Lower lobe of right lung (tissue), 2 donors: ENCODE data around the gene GOLGA2. TPM values are rescaled to one million over a fixed set of nuclear protein-coding genes. Genes with fewer than 3 reads are reported as not detected.

Experiments used
- ATAC-seq, 2 donors: fragments of 200-7000 bp; cut with Tn5 transposase; one replicate each; pipeline ENCODE4 v1.9.1; 2020 to 2022; ENCODE audit warnings: mild to moderate bottlenecking in 2 of 2, moderate library complexity in 2 of 2
- DNase-seq: peaks from one replicate; pipeline ENCODE4 v3.0.0-alpha.2; 2020
- H3K27ac ChIP-seq: fragments of 200-600 bp; one replicate; pipeline ENCODE4 v1.8.0; 2022
- H3K27me3 ChIP-seq: fragments of 200-600 bp; one replicate; pipeline ENCODE4 v1.8.0; 2022; ENCODE audit warnings: low read depth
- H3K36me3 ChIP-seq: fragments of 200-600 bp; one replicate; pipeline ENCODE4 v1.8.0; 2022; ENCODE audit warnings: mild to moderate bottlenecking
- H3K4me1 ChIP-seq: fragments of 200-600 bp; one replicate; pipeline ENCODE4 v1.8.0; 2022
- H3K4me3 ChIP-seq: fragments of 200-600 bp; one replicate; pipeline ENCODE4 v1.8.0; 2022; ENCODE audit warnings: mild to moderate bottlenecking
- H3K9me3 ChIP-seq: fragments of 200-600 bp; one replicate; pipeline ENCODE4 v1.8.0; 2022
- CTCF ChIP-seq: fragments of 200-600 bp; IDR thresholded peaks from one replicate; pipeline ENCODE4 v1.8.0; 2022; ENCODE audit warnings: antibody characterized with exemption, mild to moderate bottlenecking
- intact Hi-C: fragments of 100-400 bp; cut with DNase I; formaldehyde crosslinking; loops from one replicate; pipeline ENCODE4 v1.11.0; 2022
- long read RNA-seq: library from polyadenylated mRNA; unstranded; transcript quantifications from one replicate; pipeline ENCODE4 v2.0.0, GENCODE V29; 2021
- total RNA-seq: library from RNA; stranded (reverse); fragmentation: NEBNext Ultra II Directional; extraction: Animal tissue kit (Norgen Biotek cat#: 25700); gene quantifications from one replicate; pipeline ENCODE4 v1.2.1, GENCODE V29; 2021
- donor health status: DM: no; HTN: yes; CAD: no; lungs with severe emphysema.

GOLGA2 gene
- total RNA-seq = 82.7 TPM
- long read RNA-seq, full-length matches to known transcripts = 15 of 45 reads
- long read RNA-seq, partial matches to known transcripts = 9 of 45 reads
- long read RNA-seq, other reads (novel, unspliced or antisense) = 21 of 45 reads

- DNase-seq = peak; percentile 58
- Histone ChIP-seq H3K9me3 (no peaks in the 10 kb centered on the region), H3K4me3 (peak within 1 kb of the TSS; percentile 86), H3K36me3 (peaks cover 27% of the 10 kb centered on the region), H3K4me1 (peaks cover 45% of the 10 kb centered on the region), H3K27me3 (no peaks in the 10 kb centered on the region), H3K27ac (peak within 1 kb of the TSS; percentile 88)
- TF ChIP-seq CTCF = peak; percentile 8
- intact Hi-C loops = no loop called here
- ATAC-seq = peak; percentile 77 to 84
Measured at GRCh38 chr9:128275198-128276007, at the start of gene GOLGA2. Gene GOLGA2 (minus strand): TSS chr9:128276007. CDS start chr9:128275976, 31 bp downstream.

GRCh38 chr9:128324401-128324800 is 48.6 kb upstream of the GOLGA2 start:
- DNase-seq (no peak), ATAC-seq (no peak)
- Histone ChIP-seq H3K27me3 (no peaks in the 10 kb centered on the region), H3K4me1 (peaks cover 23% of the 10 kb centered on the region), H3K36me3 (peaks cover 52% of the 10 kb centered on the region), H3K9me3 (no peaks in the 10 kb centered on the region), H3K4me3 (no peak overlapping the region), H3K27ac (no peak overlapping the region)
- intact Hi-C loops = no loop called here
- TF ChIP-seq CTCF = no peak

GRCh38 chr9:128323791-128324190 is 48.0 kb upstream of the GOLGA2 start:
- ATAC-seq = no peak
- DNase-seq = no peak
- no peaks in the 10 kb centered on the region for H3K9me3 ChIP-seq
- intact Hi-C loops = no loop called here
- H3K36me3 ChIP-seq = peaks cover 56% of the 10 kb centered on the region
- H3K27ac ChIP-seq = no peak overlapping the region
- no peaks in the 10 kb centered on the region for H3K27me3 ChIP-seq
- peak overlapping the region; percentile 95 for H3K4me3 ChIP-seq
- TF ChIP-seq CTCF = no peak
- H3K4me1 ChIP-seq = peaks cover 23% of the 10 kb centered on the region

- H3K9me3 ChIP-seq = no peaks in the 10 kb centered on the region
- no peaks in the 10 kb centered on the region for H3K27me3 ChIP-seq
- intact Hi-C loops = no loop called here
- H3K4me1 ChIP-seq = peaks cover 23% of the 10 kb centered on the region
- no peak for DNase-seq
- no peak for TF ChIP-seq CTCF
- ATAC-seq = no peak
- H3K36me3 ChIP-seq = peaks cover 56% of the 10 kb centered on the region
- peak overlapping the region; percentile 95 for H3K4me3 ChIP-seq
- peak overlapping the region; percentile 88 for H3K27ac ChIP-seq
Measured at GRCh38 chr9:128323212-128323730, 47.5 kb upstream of the GOLGA2 start.

GRCh38 chr9:128322404-128323211 is 46.8 kb upstream of the GOLGA2 start, which contains the start of the genes COQ4 and TRUB2:
Gene COQ4 (plus strand): TSS chr9:128322839. CDS start chr9:128322859, 20 bp downstream.
Gene TRUB2 (minus strand): TSS chr9:128322447. CDS start chr9:128322408, 39 bp downstream.
- Histone ChIP-seq H3K4me3 (peak within 1 kb of the TSS; percentile 95), H3K27me3 (no peaks in the 10 kb centered on the region), H3K9me3 (no peaks in the 10 kb centered on the region), H3K36me3 (peaks cover 54% of the 10 kb centered on the region), H3K4me1 (peaks cover 23% of the 10 kb centered on the region), H3K27ac (peak within 1 kb of the TSS; percentile 88)
- ATAC-seq (peak; percentile 97 to 99), DNase-seq (peak; percentile 95)
- intact Hi-C loops = no loop called here
- TF ChIP-seq CTCF = no peak
